ENCODE data around the gene PAX7.

The PAX7 gene

DNA sequence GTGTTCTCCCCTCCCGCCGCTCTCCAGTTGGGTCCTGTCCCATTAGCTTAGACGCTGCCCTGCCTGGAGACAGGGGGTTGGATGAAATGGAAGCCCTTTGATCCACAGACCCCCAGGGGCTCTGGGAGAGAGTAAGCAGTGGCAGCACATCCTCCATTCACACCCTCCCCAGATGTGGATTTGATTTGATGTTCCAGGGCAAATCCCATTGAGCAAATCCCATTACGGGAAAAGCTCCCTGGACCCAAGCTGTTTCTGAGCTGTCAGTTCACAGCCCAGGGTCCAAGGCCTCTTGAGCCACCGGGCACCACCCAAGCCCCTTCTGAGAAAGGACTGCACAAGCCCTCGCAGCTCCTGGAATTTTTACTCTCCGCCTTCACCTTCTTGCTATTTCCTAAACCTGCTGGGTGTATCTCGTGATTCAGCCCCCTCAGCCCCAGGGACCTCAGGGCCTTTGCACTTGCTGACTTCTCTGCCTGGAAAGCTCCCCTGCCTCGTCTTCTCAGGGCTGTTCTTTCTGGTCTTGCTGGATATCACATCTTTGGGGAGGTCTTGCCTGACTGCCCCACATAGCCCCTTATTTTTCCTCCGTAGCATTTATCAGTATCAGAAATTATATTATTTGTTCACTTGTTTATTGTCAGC lies 101.1 kb downstream of the PAX7 start:
- no peak overlapping the region for H3K27ac ChIP-seq (ENCODE audit: low read depth, low read length)
- no peaks in the 10 kb centered on the region for H3K79me2 ChIP-seq (ENCODE audit: insufficient read depth, low read length)
- no peak overlapping the region for H3K9ac ChIP-seq (ENCODE audit: low read length)
- H3K27me3 ChIP-seq (ENCODE audit: low read length) = no peaks in the 10 kb centered on the region
- H2AFZ ChIP-seq (ENCODE audit: low read depth, low read length, severe bottlenecking) = no peak overlapping the region
- no peaks in the 10 kb centered on the region for H3K9me3 ChIP-seq (ENCODE audit: insufficient read depth, low read length)
- H3F3A ChIP-seq (ENCODE audit: insufficient read depth) = no peaks in the 10 kb centered on the region
- no peak overlapping the region for H3K4me3 ChIP-seq (ENCODE audit: insufficient read depth, low read length, poor library complexity, severe bottlenecking)
- H4K20me1 ChIP-seq (ENCODE audit: low read depth, low read length) = no peaks in the 10 kb centered on the region
- H3K36me3 ChIP-seq (ENCODE audit: low read length) = no peaks in the 10 kb centered on the region
- TF ChIP-seq, protein P1, sequence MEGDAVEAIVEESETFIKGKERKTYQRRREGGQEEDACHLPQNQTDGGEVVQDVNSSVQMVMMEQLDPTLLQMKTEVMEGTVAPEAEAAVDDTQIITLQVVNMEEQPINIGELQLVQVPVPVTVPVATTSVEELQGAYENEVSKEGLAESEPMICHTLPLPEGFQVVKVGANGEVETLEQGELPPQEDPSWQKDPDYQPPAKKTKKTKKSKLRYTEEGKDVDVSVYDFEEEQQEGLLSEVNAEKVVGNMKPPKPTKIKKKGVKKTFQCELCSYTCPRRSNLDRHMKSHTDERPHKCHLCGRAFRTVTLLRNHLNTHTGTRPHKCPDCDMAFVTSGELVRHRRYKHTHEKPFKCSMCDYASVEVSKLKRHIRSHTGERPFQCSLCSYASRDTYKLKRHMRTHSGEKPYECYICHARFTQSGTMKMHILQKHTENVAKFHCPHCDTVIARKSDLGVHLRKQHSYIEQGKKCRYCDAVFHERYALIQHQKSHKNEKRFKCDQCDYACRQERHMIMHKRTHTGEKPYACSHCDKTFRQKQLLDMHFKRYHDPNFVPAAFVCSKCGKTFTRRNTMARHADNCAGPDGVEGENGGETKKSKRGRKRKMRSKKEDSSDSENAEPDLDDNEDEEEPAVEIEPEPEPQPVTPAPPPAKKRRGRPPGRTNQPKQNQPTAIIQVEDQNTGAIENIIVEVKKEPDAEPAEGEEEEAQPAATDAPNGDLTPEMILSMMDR (IDR thresholded peaks at IDR 0.05; ENCODE audit: insufficient read depth, low read length, poor library complexity, severe bottlenecking) = no peak
- TF ChIP-seq EZH2phosphoT487 (conservative IDR thresholded peaks at IDR 0.05; ENCODE audit: low read length) = no peak
- H3K4me2 ChIP-seq (ENCODE audit: low read depth, low read length, poor library complexity, severe bottlenecking) = no peak overlapping the region
- H3K9me2 ChIP-seq (replicated peaks; ENCODE audit: insufficient read depth, low read length) = no peaks in the 10 kb centered on the region

DNA sequence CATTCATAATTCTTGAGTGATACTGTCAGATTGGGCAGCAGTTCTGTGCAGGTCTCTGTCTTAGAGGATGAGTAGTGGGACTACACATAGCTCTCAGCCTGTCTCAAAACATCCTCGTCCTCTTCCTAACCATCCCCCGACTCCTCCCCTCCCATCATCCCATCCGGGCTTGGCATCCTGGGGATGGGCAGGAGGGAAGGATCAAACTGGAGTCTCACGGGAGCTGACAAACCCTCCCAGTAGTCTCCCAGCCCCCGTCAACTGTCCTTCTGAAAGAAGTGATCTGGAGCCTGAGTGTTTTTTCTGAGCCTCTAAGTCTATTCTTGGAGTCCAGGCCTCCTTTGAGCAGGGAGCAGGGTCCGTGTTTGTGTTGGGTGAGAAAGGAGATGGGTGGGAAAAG lies 102.0 kb downstream of the PAX7 start:
- Histone ChIP-seq H3K4me3 (ENCODE audit: insufficient read depth, low read length, poor library complexity, severe bottlenecking) (no peak overlapping the region), H3K36me3 (ENCODE audit: low read length) (no peaks in the 10 kb centered on the region), H3K4me2 (ENCODE audit: low read depth, low read length, poor library complexity, severe bottlenecking) (no peak overlapping the region), H3K27ac (ENCODE audit: low read depth, low read length) (no peak overlapping the region), H4K20me1 (ENCODE audit: low read depth, low read length) (no peaks in the 10 kb centered on the region), H3K9ac (ENCODE audit: low read length) (no peak overlapping the region), H2AFZ (ENCODE audit: low read depth, low read length, severe bottlenecking) (no peak overlapping the region), H3K27me3 (ENCODE audit: low read length) (no peaks in the 10 kb centered on the region), H3F3A (ENCODE audit: insufficient read depth) (no peaks in the 10 kb centered on the region), H3K9me2 (replicated peaks; ENCODE audit: insufficient read depth, low read length) (no peaks in the 10 kb centered on the region), H3K9me3 (ENCODE audit: insufficient read depth, low read length) (no peaks in the 10 kb centered on the region), H3K79me2 (ENCODE audit: insufficient read depth, low read length) (no peaks in the 10 kb centered on the region)
- TF ChIP-seq, protein P1 (IDR thresholded peaks at IDR 0.05; ENCODE audit: insufficient read depth, low read length, poor library complexity, severe bottlenecking) = no peak
- no peak for TF ChIP-seq EZH2phosphoT487 (conservative IDR thresholded peaks at IDR 0.05; ENCODE audit: low read length)

DNA sequence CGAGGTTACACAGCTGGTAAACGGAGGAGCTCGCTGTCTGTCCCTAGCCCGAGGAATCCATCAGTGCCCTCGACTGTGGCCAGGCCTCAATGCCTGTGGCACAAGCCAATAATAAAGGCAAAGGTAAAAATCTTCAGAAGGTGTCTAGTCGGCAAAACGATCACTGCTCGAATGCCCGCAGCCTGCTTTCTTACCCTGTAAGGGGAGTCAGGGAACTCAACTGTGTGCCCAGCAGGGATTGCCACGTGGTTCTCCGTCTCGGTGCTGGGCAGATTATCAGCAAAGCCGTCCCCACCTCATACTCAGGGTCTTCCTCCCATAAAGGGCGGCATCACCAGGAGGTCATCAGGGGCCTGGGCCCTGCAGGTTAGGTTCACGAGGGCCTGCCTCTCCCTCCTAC lies 103.4 kb downstream of the PAX7 start:
- Histone ChIP-seq H3K9ac (ENCODE audit: low read length) (no peak overlapping the region), H3K27me3 (ENCODE audit: low read length) (no peaks in the 10 kb centered on the region), H3K36me3 (ENCODE audit: low read length) (no peaks in the 10 kb centered on the region), H3K4me2 (ENCODE audit: low read depth, low read length, poor library complexity, severe bottlenecking) (no peak overlapping the region), H3K4me3 (ENCODE audit: insufficient read depth, low read length, poor library complexity, severe bottlenecking) (no peak overlapping the region), H3K9me2 (replicated peaks; ENCODE audit: insufficient read depth, low read length) (no peaks in the 10 kb centered on the region), H3K79me2 (ENCODE audit: insufficient read depth, low read length) (no peaks in the 10 kb centered on the region), H3F3A (ENCODE audit: insufficient read depth) (no peaks in the 10 kb centered on the region), H4K20me1 (ENCODE audit: low read depth, low read length) (no peaks in the 10 kb centered on the region), H3K27ac (ENCODE audit: low read depth, low read length) (no peak overlapping the region), H3K9me3 (ENCODE audit: insufficient read depth, low read length) (no peaks in the 10 kb centered on the region), H2AFZ (ENCODE audit: low read depth, low read length, severe bottlenecking) (no peak overlapping the region)
- TF ChIP-seq, protein P1 (IDR thresholded peaks at IDR 0.05; ENCODE audit: insufficient read depth, low read length, poor library complexity, severe bottlenecking) = no peak
- no peak for TF ChIP-seq EZH2phosphoT487 (conservative IDR thresholded peaks at IDR 0.05; ENCODE audit: low read length)
